HG02973 (cell line): Measurements from ENCODE around the gene TGM2.

Experiments used
- ATAC-seq: cut with Tn5 transposase; IDR thresholded peaks from one replicate; pipeline ENCODE4 v1.9.1; 2021; ENCODE audit warnings: moderate library complexity; ENCODE audit not compliant: unreplicated experiment

Gene TGM2

DNA sequence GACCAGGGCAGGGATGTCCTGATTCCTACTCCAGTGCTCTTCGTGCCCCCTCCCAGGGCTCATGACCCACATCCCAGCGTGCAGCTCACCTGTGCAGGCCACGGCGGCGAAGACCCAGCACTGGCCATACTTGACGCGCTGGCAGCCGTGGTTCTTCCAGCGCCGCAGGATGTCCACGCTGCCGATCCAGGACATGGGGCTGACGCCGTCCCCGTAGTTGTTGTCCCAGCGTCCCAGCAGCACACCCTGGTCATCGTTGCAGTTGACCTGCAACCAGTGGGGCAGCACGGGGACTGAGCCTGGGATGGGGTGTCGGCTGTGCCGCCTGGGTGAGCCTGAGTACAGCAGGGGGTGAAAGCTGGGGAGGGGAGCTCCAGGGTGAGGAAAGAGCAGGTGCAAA lies 18.4 kb downstream of the TGM2 start:
- ATAC-seq: no peak

DNA sequence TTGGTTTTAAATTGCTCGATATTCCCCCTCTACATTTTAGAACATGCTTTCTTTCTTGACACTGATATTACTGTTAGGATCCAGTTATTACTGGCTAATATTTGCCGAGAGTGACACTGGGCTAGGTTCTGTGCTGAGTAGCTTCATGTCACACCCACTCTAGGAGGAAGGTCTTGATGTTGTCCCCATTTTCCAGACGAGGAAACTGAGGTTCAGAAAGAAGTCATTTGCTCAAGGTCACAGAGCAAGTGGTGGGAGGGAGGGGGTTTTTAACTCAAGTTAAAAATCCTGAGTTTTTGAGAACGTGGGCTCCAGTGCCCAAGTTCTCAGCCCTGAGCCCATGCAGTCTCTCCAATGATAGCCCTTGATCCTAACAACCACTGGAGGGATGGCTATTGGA lies 18.9 kb downstream of the TGM2 start:
- ATAC-seq: no peak

DNA sequence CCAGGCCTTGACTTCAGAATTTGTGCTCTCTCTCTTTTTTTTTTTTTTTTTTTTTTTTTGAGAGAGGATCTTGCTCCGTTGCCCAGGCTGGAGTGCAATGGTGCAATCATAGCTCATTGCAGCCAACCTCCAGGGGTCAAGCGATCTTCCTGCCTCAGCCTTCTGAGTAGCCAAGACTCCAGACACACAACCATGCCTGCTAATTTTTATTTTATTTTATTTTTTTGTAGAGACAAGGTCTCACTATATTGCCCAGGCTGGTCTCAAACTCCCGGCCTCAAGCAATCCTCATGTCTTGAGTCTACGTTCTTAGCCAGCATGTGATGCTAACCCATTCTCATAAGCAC lies 19.4 kb downstream of the TGM2 start:
- ATAC-seq: no peak

GRCh38 chr20:38144974-38145728 lies 19.9 kb downstream of the TGM2 start:
- no peak for ATAC-seq

GRCh38 chr20:38144598-38144973 lies 20.5 kb downstream of the TGM2 start:
- no peak for ATAC-seq

DNA sequence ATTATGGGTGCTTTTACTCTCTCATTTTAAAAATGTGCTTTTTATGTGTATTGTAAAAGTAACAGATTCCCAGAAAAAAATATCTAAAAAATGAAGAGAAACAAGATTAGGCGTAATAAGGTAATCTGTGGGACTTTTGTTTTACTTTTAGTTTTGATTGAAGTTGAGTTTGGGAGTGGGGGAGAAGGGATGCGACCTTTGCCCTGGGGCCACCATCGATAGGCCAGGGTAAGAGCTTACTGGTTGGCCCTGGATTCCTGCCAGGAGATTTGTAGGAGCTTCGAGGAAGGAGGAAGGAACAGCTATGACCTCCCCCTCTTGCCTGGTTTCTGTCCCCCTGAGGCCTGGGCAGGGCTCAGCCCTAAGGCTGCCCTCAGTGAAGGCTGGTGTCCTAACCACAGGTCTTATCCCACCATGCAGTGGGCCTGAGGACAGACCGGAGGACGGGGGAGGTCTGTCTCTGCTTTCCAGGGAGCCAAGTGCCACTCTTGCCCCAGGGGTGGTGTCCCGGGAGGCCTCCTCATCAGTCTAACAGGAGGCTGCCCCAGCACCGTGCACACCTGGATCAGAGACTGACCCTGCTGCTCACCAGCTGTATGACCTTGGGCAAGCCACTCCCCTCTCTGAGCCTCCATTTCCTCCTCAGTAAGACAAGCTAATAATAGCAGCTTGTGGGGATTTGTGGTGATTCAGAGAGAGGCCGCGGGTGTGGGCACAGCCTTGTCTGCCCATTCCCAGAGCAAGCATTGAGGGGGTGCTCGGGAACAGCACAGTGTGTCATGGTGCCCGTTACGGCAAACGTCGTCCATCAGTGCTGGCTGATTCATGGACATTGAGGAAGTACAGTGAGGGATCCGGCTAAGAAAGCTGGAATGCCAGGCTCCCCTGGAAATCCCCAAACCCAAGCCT lies 21.2 kb downstream of the TGM2 start:
- no peak for ATAC-seq

- ATAC-seq: no peak
Measured at GRCh38 chr20:38143238-38143645, 21.8 kb downstream of the TGM2 start.

- no peak for ATAC-seq
Measured at GRCh38 chr20:38141889-38142494, 23.1 kb downstream of the TGM2 start.

DNA sequence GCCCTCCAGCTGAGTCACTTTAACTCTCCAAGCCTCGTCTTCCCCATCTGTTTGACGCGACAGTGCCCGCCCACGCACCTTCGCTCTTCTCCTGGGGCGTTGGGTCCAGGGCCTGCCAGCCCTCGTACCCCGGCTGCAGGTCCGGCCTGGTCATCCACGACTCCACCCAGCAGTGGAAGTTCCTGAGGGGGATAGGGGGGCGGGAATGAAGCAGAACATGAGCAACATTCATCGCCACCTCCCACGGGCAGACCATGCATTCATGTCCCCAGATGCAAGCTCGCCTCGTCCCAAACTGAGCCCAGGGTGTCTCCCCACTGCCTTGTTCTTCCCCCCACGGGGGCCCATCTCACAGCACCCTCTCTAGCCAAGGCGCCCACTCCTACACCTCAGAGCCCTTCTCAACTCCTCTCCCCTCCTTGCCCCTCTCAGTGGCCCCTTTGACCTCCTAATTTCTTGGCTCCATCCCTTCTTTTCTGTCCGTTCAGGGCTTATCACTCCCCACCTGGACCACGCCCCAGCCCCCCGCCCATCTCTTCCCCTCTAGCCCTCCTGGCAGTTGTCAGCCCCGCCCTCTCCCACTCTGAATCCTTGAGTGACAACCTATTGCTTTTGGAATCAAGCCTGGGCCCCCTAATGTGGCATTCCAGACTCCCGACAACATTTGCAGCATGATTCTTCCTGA lies 23.7 kb downstream of the TGM2 start:
- no peak for ATAC-seq

DNA sequence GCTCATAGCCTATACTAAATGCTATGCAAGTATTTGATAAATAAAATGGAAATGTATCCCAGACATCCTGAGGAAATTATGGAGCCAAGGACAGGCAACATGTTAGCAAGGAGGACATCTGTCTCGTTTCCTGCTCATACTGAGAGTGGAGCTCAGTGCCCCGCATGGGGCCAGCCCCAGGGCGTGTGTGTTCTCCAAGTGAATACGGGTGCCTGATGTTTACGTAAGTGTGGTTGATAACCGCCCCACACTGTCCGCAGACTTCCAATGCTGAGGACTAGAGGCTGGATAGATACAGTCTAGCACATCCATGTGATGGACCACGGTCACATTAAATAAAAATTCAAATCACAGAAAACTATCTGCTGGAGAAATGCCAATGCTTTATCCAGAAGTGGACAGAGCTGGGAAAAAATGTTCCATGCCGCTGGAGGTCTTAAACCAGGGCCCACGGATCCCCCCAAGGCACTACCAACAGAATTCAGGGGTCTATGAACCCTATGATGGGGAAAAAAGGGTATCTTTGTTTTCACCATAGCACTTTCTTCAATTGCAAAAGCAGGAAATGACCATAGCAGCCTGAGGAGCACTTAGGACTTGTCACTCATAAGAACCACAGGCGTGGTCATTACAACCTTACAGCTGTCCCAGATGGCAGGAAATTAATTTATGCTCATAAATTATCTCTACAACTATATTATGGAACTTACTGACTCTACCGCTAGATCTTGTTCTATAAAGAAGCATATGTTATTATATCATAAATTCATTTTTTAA lies 24.9 kb downstream of the TGM2 start:
- ATAC-seq: no peak

- no peak for ATAC-seq
Measured at GRCh38 chr20:38139156-38139912, 25.7 kb downstream of the TGM2 start.

DNA sequence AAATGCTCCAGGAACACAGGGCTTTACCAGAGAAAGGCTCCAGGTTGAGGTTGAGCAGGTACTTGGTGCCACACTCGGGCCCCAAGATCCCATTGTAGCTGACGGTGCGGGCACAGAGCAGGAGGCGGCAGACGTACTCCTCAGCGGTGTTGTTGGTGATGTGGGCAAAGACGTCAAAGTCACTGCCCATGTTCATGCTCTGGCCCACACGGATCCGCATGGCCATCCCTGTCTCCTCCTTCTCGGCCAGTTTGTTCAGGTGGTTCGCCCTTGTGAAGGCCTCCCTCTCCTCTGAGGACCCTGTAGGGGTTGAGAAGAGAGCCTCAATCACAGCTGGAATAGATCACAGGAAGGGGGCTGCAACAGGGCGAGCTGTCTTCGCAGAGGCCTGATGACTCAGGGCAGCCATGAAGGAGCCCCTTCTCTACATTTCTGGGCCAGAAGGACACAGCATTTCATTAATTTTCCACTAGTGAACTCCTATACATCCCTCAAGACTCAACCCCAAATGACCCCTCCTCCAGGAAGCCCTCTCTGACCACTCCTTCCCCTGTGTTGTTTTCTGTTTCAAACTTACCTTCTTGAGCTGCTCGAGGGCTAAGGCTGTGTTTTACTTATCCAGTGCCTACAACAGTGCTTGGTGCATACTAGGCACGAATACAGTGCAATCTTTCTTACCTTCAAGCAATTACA lies 26.8 kb downstream of the TGM2 start:
- ATAC-seq: no peak

- no peak for ATAC-seq
Measured at GRCh38 chr20:38137441-38138037, 27.5 kb downstream of the TGM2 start.

GRCh38 chr20:38136421-38137245 lies 28.4 kb downstream of the TGM2 start:
- no peak for ATAC-seq

GRCh38 chr20:38135651-38136420 lies 29.2 kb downstream of the TGM2 start:
- ATAC-seq: no peak

- no peak for ATAC-seq
Measured at GRCh38 chr20:38135271-38135650, 29.8 kb downstream of the TGM2 start.
